ENCODE measurements around the gene TRIM8.

Gene TRIM8

GRCh38 chr10:102649797-102650654 lies 5.7 kb downstream of the TRIM8 start:
- H4K91ac ChIP-seq (ENCODE audit: low read length): no peak overlapping the region
- peaks cover 53 to 79% of the 10 kb centered on the region in 2 experiments for H3K36me3 ChIP-seq (ENCODE audit: control insufficient read depth in 1 of 2, insufficient read depth in 2 of 2, low read depth in 1 of 2, low read length in 2 of 2)
- no peak overlapping the region for H2BK15ac ChIP-seq (ENCODE audit: low read depth, poor library complexity, severe bottlenecking)
- H2AK5ac ChIP-seq (ENCODE audit: low read length, severe bottlenecking): peak overlapping the region; percentile 38
- peak overlapping the region; percentile 32 to 95 for H3K4me3 ChIP-seq (ENCODE audit: insufficient read depth in 1 of 2, low read depth in 1 of 2, low read length in 2 of 2)
- H3K9me3 ChIP-seq (ENCODE audit: control insufficient read depth, low read length): no peaks in the 10 kb centered on the region
- no peak overlapping the region for H2BK120ac ChIP-seq (ENCODE audit: low read depth, low read length)
- H3K79me1 ChIP-seq (replicated peaks; ENCODE audit: low read length, poor library complexity, severe bottlenecking): peaks cover 7% of the 10 kb centered on the region
- no peak for DNase-seq
- H3K27me3 ChIP-seq (ENCODE audit: control insufficient read depth in 1 of 2, insufficient read depth in 1 of 2, low read length in 2 of 2): no peaks in the 10 kb centered on the region
- no peak overlapping the region for H2AFZ ChIP-seq (ENCODE audit: low read depth, low read length)
- peaks cover 69% of the 10 kb centered on the region for H3K4me1 ChIP-seq (ENCODE audit: control insufficient read depth, insufficient read depth, low read depth, low read length)
- H3K14ac ChIP-seq (ENCODE audit: low read length in 2 of 2): peak overlapping the region in 1 of 2 experiments; percentile 23
- H3K27ac ChIP-seq (ENCODE audit: low read length, poor library complexity, severe bottlenecking): no peak overlapping the region
- H2BK5ac ChIP-seq (ENCODE audit: low read depth, low read length, poor library complexity, severe bottlenecking): no peak overlapping the region
- H3K9ac ChIP-seq (ENCODE audit: low read length): peak overlapping the region; percentile 98
- H3K23ac ChIP-seq (ENCODE audit: low read length in 2 of 2): peak overlapping the region in 1 of 2 experiments; percentile 3
- H4K8ac ChIP-seq (ENCODE audit: low read length): no peak overlapping the region
- WGBS: 79% methylated on average over 9 of the region's 12 CpGs
- H3K4me2 ChIP-seq (ENCODE audit: low read length, poor library complexity, severe bottlenecking): peak overlapping the region; percentile 20
- no peak overlapping the region for H2BK12ac ChIP-seq (ENCODE audit: low read length in 2 of 2)
- H3K4ac ChIP-seq (ENCODE audit: low read depth in 1 of 2, low read length in 2 of 2): no peak overlapping the region
- H3K18ac ChIP-seq (ENCODE audit: low read depth in 1 of 2, low read length in 2 of 2): peak overlapping the region; percentile 31 to 35

DNA sequence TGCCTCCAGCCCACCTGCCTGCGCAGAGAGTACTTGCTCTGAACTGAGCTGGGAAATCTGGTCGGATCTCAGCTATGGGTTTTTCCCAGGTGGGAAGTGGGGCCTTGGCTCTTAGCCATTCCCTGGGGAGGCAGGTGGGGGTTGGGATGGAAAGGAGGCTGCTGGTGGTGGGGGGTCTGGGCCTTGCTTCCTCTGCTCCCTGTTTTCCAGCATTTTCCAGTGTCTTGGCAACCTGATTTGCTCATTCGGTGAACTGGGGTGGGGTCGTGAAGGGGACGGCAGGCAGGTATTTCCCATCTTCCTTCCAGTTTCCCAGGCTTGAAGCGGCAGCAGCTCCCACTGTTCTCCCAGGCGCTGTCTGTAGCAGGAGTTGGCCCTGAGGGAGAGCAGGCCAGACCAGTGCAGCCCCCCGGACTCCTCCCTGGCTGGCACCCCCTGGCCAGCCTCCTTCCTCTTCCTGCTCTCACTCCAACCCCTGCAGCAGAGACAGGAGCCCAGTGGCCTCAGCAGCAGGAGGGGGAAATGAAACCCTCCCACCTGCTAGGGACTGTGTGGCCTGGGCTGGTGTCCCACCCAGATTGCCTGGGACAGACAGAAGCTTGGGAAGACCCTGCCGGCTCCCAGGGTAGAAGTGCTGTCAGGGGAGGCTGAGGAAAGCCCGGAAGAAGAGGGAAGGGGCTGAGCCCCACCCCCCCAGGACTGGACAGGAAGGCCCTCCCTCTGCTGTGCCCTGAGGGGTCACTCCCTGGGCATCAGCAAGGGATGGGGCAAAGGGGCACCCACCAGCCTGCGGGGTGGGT lies 6.6 kb downstream of the TRIM8 start:
- no peak for DNase-seq
- peak overlapping the region; percentile 35 for H3K9ac ChIP-seq (ENCODE audit: low read length)
- H2AFZ ChIP-seq (ENCODE audit: low read depth, low read length): no peak overlapping the region
- H3K18ac ChIP-seq (ENCODE audit: low read depth in 1 of 2, low read length in 2 of 2): peak overlapping the region; percentile 35 to 38
- peak overlapping the region; percentile 32 to 43 for H3K4me3 ChIP-seq (ENCODE audit: insufficient read depth in 1 of 2, low read depth in 1 of 2, low read length in 2 of 2)
- no peaks in the 10 kb centered on the region for H3K27me3 ChIP-seq (ENCODE audit: control insufficient read depth in 1 of 2, insufficient read depth in 1 of 2, low read length in 2 of 2)
- H3K27ac ChIP-seq (ENCODE audit: low read length, poor library complexity, severe bottlenecking): no peak overlapping the region
- no peak overlapping the region for H3K4me2 ChIP-seq (ENCODE audit: low read length, poor library complexity, severe bottlenecking)
- H2BK5ac ChIP-seq (ENCODE audit: low read depth, low read length, poor library complexity, severe bottlenecking): no peak overlapping the region
- H3K9me3 ChIP-seq (ENCODE audit: control insufficient read depth, low read length): no peaks in the 10 kb centered on the region
- 76% methylated on average over 11 of the region's 11 CpGs for WGBS
- no peak overlapping the region for H3K4ac ChIP-seq (ENCODE audit: low read depth in 1 of 2, low read length in 2 of 2)
- no peak overlapping the region for H2BK120ac ChIP-seq (ENCODE audit: low read depth, low read length)
- peaks cover 71% of the 10 kb centered on the region for H3K4me1 ChIP-seq (ENCODE audit: control insufficient read depth, insufficient read depth, low read depth, low read length)
- H3K23ac ChIP-seq (ENCODE audit: low read length in 2 of 2): peak overlapping the region in 1 of 2 experiments; percentile 26
- H3K36me3 ChIP-seq (ENCODE audit: control insufficient read depth in 1 of 2, insufficient read depth in 2 of 2, low read depth in 1 of 2, low read length in 2 of 2): peaks cover 58 to 81% of the 10 kb centered on the region in 2 experiments
- no peak overlapping the region for H4K91ac ChIP-seq (ENCODE audit: low read length)
- H2BK15ac ChIP-seq (ENCODE audit: low read depth, poor library complexity, severe bottlenecking): no peak overlapping the region
- H2AK5ac ChIP-seq (ENCODE audit: low read length, severe bottlenecking): peak overlapping the region; percentile 38
- H4K8ac ChIP-seq (ENCODE audit: low read length): no peak overlapping the region
- H3K14ac ChIP-seq (ENCODE audit: low read length in 2 of 2): peak overlapping the region in 1 of 2 experiments; percentile 53
- H2BK12ac ChIP-seq (ENCODE audit: low read length in 2 of 2): no peak overlapping the region
- H3K79me1 ChIP-seq (replicated peaks; ENCODE audit: low read length, poor library complexity, severe bottlenecking): peaks cover 13% of the 10 kb centered on the region

DNA sequence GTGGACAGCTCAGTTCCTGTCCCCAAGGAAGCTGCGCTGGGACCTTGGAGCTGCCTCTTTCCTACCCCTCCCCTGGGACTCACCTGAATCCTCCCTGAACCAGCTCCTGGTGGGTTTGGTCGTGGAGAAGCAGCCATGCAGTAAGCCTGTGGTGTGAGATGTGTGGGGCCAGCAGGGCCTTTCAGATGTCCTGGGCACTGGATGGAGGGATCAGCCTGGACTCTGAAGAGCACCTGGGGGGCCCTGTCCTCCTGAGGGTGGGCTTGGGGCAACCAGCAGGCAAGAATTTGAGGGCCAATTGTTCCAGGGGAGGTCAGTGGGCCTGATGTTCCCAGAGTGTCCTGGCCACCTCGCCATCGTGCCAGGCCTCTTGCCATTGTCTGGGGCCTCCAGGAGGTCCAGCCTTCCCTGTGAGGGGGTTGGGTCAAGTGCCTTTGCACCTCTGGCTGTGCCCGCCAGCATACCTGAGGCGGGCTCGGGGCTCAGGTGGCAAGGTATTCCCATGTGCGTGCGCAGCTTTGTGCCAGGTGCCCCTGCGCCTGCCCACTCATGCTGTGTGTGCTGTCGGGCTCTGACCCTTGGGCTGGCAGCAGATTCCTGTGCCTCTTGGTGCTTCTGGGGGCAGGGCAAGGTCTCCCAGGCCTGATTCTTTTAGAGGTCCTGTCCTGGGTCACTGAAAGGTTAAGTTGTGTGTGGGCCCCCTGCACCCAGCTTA lies 7.3 kb downstream of the TRIM8 start:
- no peak overlapping the region for H2BK12ac ChIP-seq (ENCODE audit: low read length in 2 of 2)
- H4K8ac ChIP-seq (ENCODE audit: low read length): peak overlapping the region; percentile 50
- peaks cover 17% of the 10 kb centered on the region for H3K79me1 ChIP-seq (replicated peaks; ENCODE audit: low read length, poor library complexity, severe bottlenecking)
- H3K9me3 ChIP-seq (ENCODE audit: control insufficient read depth, low read length): no peaks in the 10 kb centered on the region
- H3K36me3 ChIP-seq (ENCODE audit: control insufficient read depth in 1 of 2, insufficient read depth in 2 of 2, low read depth in 1 of 2, low read length in 2 of 2): peaks cover 66 to 85% of the 10 kb centered on the region in 2 experiments
- no peak overlapping the region for H3K23ac ChIP-seq (ENCODE audit: low read length in 2 of 2)
- H3K4me3 ChIP-seq (ENCODE audit: insufficient read depth in 1 of 2, low read depth in 1 of 2, low read length in 2 of 2): no peak overlapping the region
- H2AFZ ChIP-seq (ENCODE audit: low read depth, low read length): no peak overlapping the region
- no peak overlapping the region for H2BK5ac ChIP-seq (ENCODE audit: low read depth, low read length, poor library complexity, severe bottlenecking)
- H2BK120ac ChIP-seq (ENCODE audit: low read depth, low read length): no peak overlapping the region
- 95% methylated on average over 10 of the region's 11 CpGs for WGBS
- no peaks in the 10 kb centered on the region for H3K27me3 ChIP-seq (ENCODE audit: control insufficient read depth in 1 of 2, insufficient read depth in 1 of 2, low read length in 2 of 2)
- no peak overlapping the region for H3K18ac ChIP-seq (ENCODE audit: low read depth in 1 of 2, low read length in 2 of 2)
- no peak for DNase-seq
- H2BK15ac ChIP-seq (ENCODE audit: low read depth, poor library complexity, severe bottlenecking): no peak overlapping the region
- no peak overlapping the region for H3K27ac ChIP-seq (ENCODE audit: low read length, poor library complexity, severe bottlenecking)
- H3K4ac ChIP-seq (ENCODE audit: low read depth in 1 of 2, low read length in 2 of 2): no peak overlapping the region
- H3K4me1 ChIP-seq (ENCODE audit: control insufficient read depth, insufficient read depth, low read depth, low read length): peaks cover 69% of the 10 kb centered on the region
- peak overlapping the region in 1 of 2 experiments; percentile 53 for H3K14ac ChIP-seq (ENCODE audit: low read length in 2 of 2)
- peak overlapping the region; percentile 11 for H3K9ac ChIP-seq (ENCODE audit: low read length)
- H3K4me2 ChIP-seq (ENCODE audit: low read length, poor library complexity, severe bottlenecking): peak overlapping the region; percentile 6
- H2AK5ac ChIP-seq (ENCODE audit: low read length, severe bottlenecking): no peak overlapping the region
- H4K91ac ChIP-seq (ENCODE audit: low read length): no peak overlapping the region

Data from mesenchymal stem cell (in vitro differentiated cells and primary cell).